GM12878 (cell line): ENCODE results near the gene FLOT1.
A peak's percentile ranks its signal among the peaks of the same experiment; 100 is the strongest.

Experiments
- ATF2 ChIP-seq: IDR thresholded peaks from 2 replicates; pipeline ENCODE4 v1.6.1; 2012; ENCODE audit warnings: low read length, inconsistent platforms
- EZH2 ChIP-seq: IDR thresholded peaks from 2 replicates; pipeline ENCODE4 v1.6.1; 2012; ENCODE audit warnings: low read depth, mild to moderate bottlenecking, control low read depth, inconsistent platforms, low read length, borderline replicate concordance; ENCODE audit not compliant: control insufficient read depth
- RAD51 ChIP-seq: fragments of 450-650 bp; IDR thresholded peaks from 2 replicates; pipeline ENCODE4 v1.6.1; 2016; ENCODE audit warnings: moderate library complexity, mild to moderate bottlenecking, inconsistent platforms
- REST ChIP-seq: IDR thresholded peaks from 2 replicates; pipeline ENCODE4 v1.6.1; 2012; ENCODE audit warnings: mild to moderate bottlenecking, low read depth, low read length
- SMARCA5 ChIP-seq: fragments of 450-650 bp; IDR thresholded peaks from 2 replicates; pipeline ENCODE4 v1.6.1; 2017; ENCODE audit warnings: mild to moderate bottlenecking
- SUZ12 ChIP-seq: fragments of 200-600 bp; sonication (generic); IDR thresholded peaks from one replicate; pipeline ENCODE4 v1.6.1; 2018; ENCODE audit warnings: antibody characterized with exemption, mild to moderate bottlenecking; ENCODE audit not compliant: unreplicated experiment
- ZBTB4 ChIP-seq: fragments of 450-650 bp; formaldehyde crosslinking; IDR thresholded peaks from 2 replicates; pipeline ENCODE4 v1.4.0; 2022; ENCODE audit warnings: mild to moderate bottlenecking, moderate library complexity

- no peak for TF ChIP-seq SUZ12
- no peak for TF ChIP-seq RAD51
- TF ChIP-seq EZH2: no peak
- no peak for TF ChIP-seq ZBTB4
- TF ChIP-seq ATF2: no peak
- 0 out of 2 replicates have a peak, but pooled peaks have one; percentile 27 for TF ChIP-seq REST
- TF ChIP-seq SMARCA5: no peak
Observed at GRCh38 chr6:30722280-30723112, 20.0 kb downstream of the FLOT1 start.
